Uterus (tissue), 4 donors: ENCODE data around the gene REG4. TPM values are rescaled to one million over a fixed set of nuclear protein-coding genes. Genes with fewer than 3 reads are reported as not detected.

Experiments
- DNase-seq, 2 donors: peaks; one replicate each; pipeline ENCODE4 v3.0.0-alpha.2; 2019 to 2020
- H3K27ac ChIP-seq, 2 donors: fragments of 200-600 bp; sonication (generic); 1 replicate in 1 of 2; 2 replicates in 1 of 2; pipeline ENCODE4 v1.5.1; 2016 to 2018
- H3K27me3 ChIP-seq, 2 donors: fragments of 200-600 bp; sonication (generic); one replicate each; pipeline ENCODE4 v1.5.1; 2018 to 2019; ENCODE audit warnings: control low read depth in 1 of 2
- H3K36me3 ChIP-seq, 2 donors: fragments of 200-600 bp; sonication (generic); one replicate each; pipeline ENCODE4 v1.5.1; 2019; ENCODE audit warnings: control low read depth in 1 of 2
- H3K4me1 ChIP-seq, 2 donors: fragments of 200-600 bp; sonication (generic); one replicate each; pipeline ENCODE4 v1.5.1; 2018 to 2019; ENCODE audit warnings: control low read depth in 1 of 2
- H3K4me3 ChIP-seq, 2 donors: fragments of 200-600 bp; sonication (generic); 1 replicate in 1 of 2; 2 replicates in 1 of 2; pipeline ENCODE4 v1.5.1; 2018 to 2019; ENCODE audit warnings: mild to moderate bottlenecking in 1 of 2
- H3K9me3 ChIP-seq, 2 donors: fragments of 200-600 bp; sonication (generic); one replicate each; pipeline ENCODE4 v1.5.1; 2019; ENCODE audit warnings: control low read depth in 1 of 2
- CTCF ChIP-seq, 4 experiments: fragments of 200-600 bp in 2 of 4; fragments of 450-650 bp in 2 of 4; sonication (generic) in 2 of 4; IDR thresholded peaks; one replicate each; pipeline ENCODE4 v1.5.1; 2016 to 2019; ENCODE audit warnings: antibody characterized with exemption in 4 of 4, mild to moderate bottlenecking in 2 of 4, moderate library complexity in 1 of 4
- POLR2A ChIP-seq, 2 donors: fragments of 450-650 bp; IDR thresholded peaks; one replicate each; pipeline ENCODE4 v1.6.1; 2016; ENCODE audit warnings: antibody characterized with exemption in 2 of 2, mild to moderate bottlenecking in 1 of 2, moderate library complexity in 1 of 2
- intact Hi-C: fragments of 100-400 bp; cut with DNase I; formaldehyde crosslinking; loops from one replicate; pipeline ENCODE4 v1.15.1; 2023; ENCODE audit warnings: low total_unique reads
- total RNA-seq, 4 donors: library from RNA; depleted of rRNA in 3 of 4; stranded (reverse); fragments of >200 nt in 3 of 4; gene quantifications; one replicate each; pipeline versions ENCODE4 v1.1.0 to v1.2.4, GENCODE V29; 2014 to 2023
- donor health status: DM: yes; HTN: yes; CAD: no.

REG4 gene
- total RNA-seq, 4 donors from 2014 or later, result not detected

- Histone ChIP-seq H3K9me3 (no peaks in the 10 kb centered on the region), H3K36me3 (no peaks in the 10 kb centered on the region)
- TF ChIP-seq POLR2A (IDR thresholded peaks at IDR 0.05), result no peak
- no peak for TF ChIP-seq CTCF (IDR thresholded peaks at IDR 0.05)
Observed at GRCh38 chr1:119752592-119752991, 58.7 kb downstream of the REG4 start.

GRCh38 chr1:119748040-119748439, 63.2 kb downstream of the REG4 start:
- Histone ChIP-seq H3K9me3 (no peaks in the 10 kb centered on the region), H3K4me3 (no peak overlapping the region), H3K4me1 (no peaks in the 10 kb centered on the region), H3K36me3 (no peaks in the 10 kb centered on the region), H3K27me3 (no peaks in the 10 kb centered on the region), H3K27ac (no peak overlapping the region)
- intact Hi-C loops, result no loop called here
- DNase-seq, result no peak
- TF ChIP-seq POLR2A (IDR thresholded peaks at IDR 0.05), result no peak
- TF ChIP-seq CTCF (IDR thresholded peaks at IDR 0.05), result no peak

More at GRCh38 chr1:119752592-119752991, 58.7 kb downstream of the REG4 start:
- no peak overlapping the region for H3K4me3 ChIP-seq
- no peak for DNase-seq
- intact Hi-C loops, result no loop called here
- no peak overlapping the region for H3K27ac ChIP-seq
- H3K27me3 ChIP-seq, result no peaks in the 10 kb centered on the region
- H3K4me1 ChIP-seq, result no peaks in the 10 kb centered on the region

- no peaks in the 10 kb centered on the region for H3K27me3 ChIP-seq
- no peaks in the 10 kb centered on the region for H3K36me3 ChIP-seq
- H3K4me1 ChIP-seq, result no peaks in the 10 kb centered on the region
- H3K4me3 ChIP-seq, result no peak overlapping the region
- intact Hi-C loops, result no loop called here
- H3K9me3 ChIP-seq, result no peaks in the 10 kb centered on the region
- DNase-seq, result no peak
- H3K27ac ChIP-seq, result no peak overlapping the region
- TF ChIP-seq CTCF (IDR thresholded peaks at IDR 0.05) (no peak), POLR2A (IDR thresholded peaks at IDR 0.05) (no peak)
Observed at GRCh38 chr1:119747451-119747850, 63.8 kb downstream of the REG4 start.

GRCh38 chr1:119745034-119745433, 66.2 kb downstream of the REG4 start:
- TF ChIP-seq POLR2A (IDR thresholded peaks at IDR 0.05), result no peak
- no peak for TF ChIP-seq CTCF (IDR thresholded peaks at IDR 0.05)
- intact Hi-C loops, result no loop called here
- H3K27ac ChIP-seq, result no peak overlapping the region
- no peaks in the 10 kb centered on the region for H3K4me1 ChIP-seq
- H3K27me3 ChIP-seq, result no peaks in the 10 kb centered on the region
- no peaks in the 10 kb centered on the region for H3K36me3 ChIP-seq
- no peak overlapping the region for H3K4me3 ChIP-seq
- DNase-seq, result no peak
- no peaks in the 10 kb centered on the region for H3K9me3 ChIP-seq

- no peaks in the 10 kb centered on the region for H3K9me3 ChIP-seq
- H3K4me1 ChIP-seq, result no peaks in the 10 kb centered on the region
- no peaks in the 10 kb centered on the region for H3K27me3 ChIP-seq
- intact Hi-C loops, result no loop called here
- no peak overlapping the region for H3K4me3 ChIP-seq
- DNase-seq, result no peak
- TF ChIP-seq POLR2A (IDR thresholded peaks at IDR 0.05), result no peak
- no peak for TF ChIP-seq CTCF (IDR thresholded peaks at IDR 0.05)
- H3K36me3 ChIP-seq, result no peaks in the 10 kb centered on the region
- no peak overlapping the region for H3K27ac ChIP-seq
Observed at GRCh38 chr1:119744598-119744942, 66.7 kb downstream of the REG4 start.

Other genes starting within 250 kb of the REG4 start
- 10 to 100 TPM in 1 of 4 donors, 1 to 10 TPM in 3; 2.4 to 25.5 (median 7.9) TPM for gene ZNF697, start 163.2 kb downstream of the REG4 start, total RNA-seq
- gene PHGDH, start 99.5 kb downstream of the REG4 start, total RNA-seq, result 100 to 1,000 TPM in 1 of 4 donors, 10 to 100 TPM in 2, 1 to 10 TPM in 1; 6.4 to 120 (median 34.6) TPM
- under 1 TPM in 1 of 4 donors, not detected in 3; 0.29 TPM for gene HMGCS2, start 42.6 kb downstream of the REG4 start, total RNA-seq
- gene ADAM30, start 85.1 kb upstream of the REG4 start, total RNA-seq, result not detected